NCI-H446 (cell line): ENCODE data around the gene TPM2.

Experiments
- DNase-seq, 2 experiments: peaks; one replicate each; lab custom pipeline; 2025; lab: John Stamatoyannopoulos, UW

Gene TPM2

GRCh38 chr9:35689542-35690293 is at the start of gene TPM2:
Gene TPM2 (minus strand): TSS chr9:35689925. CDS start chr9:35689817, 108 bp downstream.
- DNase-seq, result no peak

GRCh38 chr9:35738924-35739323 is 49.2 kb upstream of the TPM2 start:
- no peak for DNase-seq

- no peak for DNase-seq
Measured at GRCh38 chr9:35738186-35738585, 48.5 kb upstream of the TPM2 start.

- DNase-seq, result no peak
Measured at GRCh38 chr9:35737143-35737542, 47.4 kb upstream of the TPM2 start.

- peak; percentile 54 to 64 for DNase-seq
Measured at GRCh38 chr9:35736201-35736633, 46.5 kb upstream of the TPM2 start.

GRCh38 chr9:35734096-35734495 is 44.4 kb upstream of the TPM2 start:
- no peak for DNase-seq

GRCh38 chr9:35732800-35733541 is 43.2 kb upstream of the TPM2 start:
- DNase-seq, result peak in 1 of 2 experiments; percentile 25

GRCh38 chr9:35732185-35732799 is 42.6 kb upstream of the TPM2 start, which contains the start of the genes CREB3 and TLN1:
Gene CREB3 (plus strand): TSS chr9:35732666. CDS start chr9:35732773, 107 bp downstream.
Gene TLN1 (minus strand): TSS chr9:35732195. CDS start chr9:35725694, 6,501 bp downstream.
- peak; percentile 96 to 98 for DNase-seq

GRCh38 chr9:35731415-35732184 is 41.9 kb upstream of the TPM2 start:
- DNase-seq, result no peak

- DNase-seq, result no peak
Measured at GRCh38 chr9:35730486-35730854, 40.7 kb upstream of the TPM2 start.

GRCh38 chr9:35729700-35730485 is 40.2 kb upstream of the TPM2 start:
- DNase-seq, result peak; percentile 39 to 48

- no peak for DNase-seq
Measured at GRCh38 chr9:35729101-35729500, 39.4 kb upstream of the TPM2 start.

GRCh38 chr9:35728041-35728971 is 38.6 kb upstream of the TPM2 start:
- no peak for DNase-seq

- DNase-seq, result no peak
Measured at GRCh38 chr9:35727676-35728040, 37.9 kb upstream of the TPM2 start.

GRCh38 chr9:35726931-35727330 is 37.2 kb upstream of the TPM2 start:
- DNase-seq, result no peak

- no peak for DNase-seq
Measured at GRCh38 chr9:35725362-35725761, 35.6 kb upstream of the TPM2 start.

GRCh38 chr9:35723908-35724307 is 34.2 kb upstream of the TPM2 start:
- no peak for DNase-seq

GRCh38 chr9:35723426-35723825 is 33.7 kb upstream of the TPM2 start:
- no peak for DNase-seq

- no peak for DNase-seq
Measured at GRCh38 chr9:35719546-35719945, 29.8 kb upstream of the TPM2 start.
